ENCODE results near the gene TMEM117. TPM values are rescaled to one million over a fixed set of nuclear protein-coding genes. Genes with fewer than 3 reads are reported as not detected.

TMEM117 gene
- total RNA-seq, 1 experiment from 2014 or later, result 1.1 TPM

GRCh38 chr12:43827093-43827492 is 8.8 kb upstream of the TMEM117 start:
- no peaks in the 10 kb centered on the region for H3K9me3 Mint-ChIP-seq (ENCODE audit: low read depth, unreplicated experiment)
- no peak for TF ChIP-seq CTCF (IDR thresholded peaks at IDR 0.05; ENCODE audit: unreplicated experiment)
- no peaks in the 10 kb centered on the region for H3K27me3 Mint-ChIP-seq (ENCODE audit: unreplicated experiment)
- no peaks in the 10 kb centered on the region for H3K4me1 Mint-ChIP-seq (ENCODE audit: low read depth, unreplicated experiment)
- no peak for DNase-seq
- no TSS peak for BruUV-seq (replicated peaks)
- CTCF ChIA-PET, result no interaction called here
- no peak overlapping the region for H3K4me3 Mint-ChIP-seq (ENCODE audit: low read depth, unreplicated experiment)
- H3K36me3 Mint-ChIP-seq (ENCODE audit: insufficient read depth, unreplicated experiment), result no peaks in the 10 kb centered on the region
- intact Hi-C loops (cut with micrococcal nuclease; ENCODE audit: unreplicated experiment), result no loop called here
- H3K27ac Mint-ChIP-seq (ENCODE audit: unreplicated experiment), result no peak overlapping the region

GRCh38 chr12:43832463-43833168 is 3.3 kb upstream of the TMEM117 start:
- Mint-ChIP-seq H3K4me1 (ENCODE audit: low read depth, unreplicated experiment) (no peaks in the 10 kb centered on the region), H3K36me3 (ENCODE audit: insufficient read depth, unreplicated experiment) (peaks cover 7% of the 10 kb centered on the region), H3K27me3 (ENCODE audit: unreplicated experiment) (no peaks in the 10 kb centered on the region), H3K9me3 (ENCODE audit: low read depth, unreplicated experiment) (no peaks in the 10 kb centered on the region), H3K4me3 (ENCODE audit: low read depth, unreplicated experiment) (no peak overlapping the region), H3K27ac (ENCODE audit: unreplicated experiment) (no peak overlapping the region)
- no peak for TF ChIP-seq CTCF (IDR thresholded peaks at IDR 0.05; ENCODE audit: unreplicated experiment)
- no TSS peak for BruUV-seq (replicated peaks)
- no peak for DNase-seq
- intact Hi-C loops (cut with micrococcal nuclease; ENCODE audit: unreplicated experiment), result no loop called here
- CTCF ChIA-PET, result interaction anchor here (0.7 to 1.5 kb wide), 2 partner anchors 43 to 583 kb away, joined by 3 read pairs; no protein-coding TSS in a partner anchor

- no peak overlapping the region for H3K27ac Mint-ChIP-seq (ENCODE audit: unreplicated experiment)
- no peak for TF ChIP-seq CTCF (IDR thresholded peaks at IDR 0.05; ENCODE audit: unreplicated experiment)
- no TSS peak for BruUV-seq (replicated peaks)
Measured at GRCh38 chr12:43835264-43835655, 621 bp upstream of the TMEM117 start.

GRCh38 chr12:43836475-43836989 is 651 bp downstream of the TMEM117 start:
- CTCF ChIA-PET, result no interaction called here
- no peaks in the 10 kb centered on the region for H3K9me3 Mint-ChIP-seq (ENCODE audit: low read depth, unreplicated experiment)
- no peak overlapping the region for H3K27ac Mint-ChIP-seq (ENCODE audit: unreplicated experiment)
- peak overlapping the region; percentile 62 for H3K4me3 Mint-ChIP-seq (ENCODE audit: low read depth, unreplicated experiment)
- peaks cover 7% of the 10 kb centered on the region for H3K36me3 Mint-ChIP-seq (ENCODE audit: insufficient read depth, unreplicated experiment)
- no peak for TF ChIP-seq CTCF (IDR thresholded peaks at IDR 0.05; ENCODE audit: unreplicated experiment)
- no peaks in the 10 kb centered on the region for H3K27me3 Mint-ChIP-seq (ENCODE audit: unreplicated experiment)
- no TSS peak for BruUV-seq (replicated peaks)
- H3K4me1 Mint-ChIP-seq (ENCODE audit: low read depth, unreplicated experiment), result no peaks in the 10 kb centered on the region
- no peak for DNase-seq
- intact Hi-C loops (cut with micrococcal nuclease; ENCODE audit: unreplicated experiment), result no loop called here

More at GRCh38 chr12:43835264-43835655, 621 bp upstream of the TMEM117 start:
- CTCF ChIA-PET, result no interaction called here
- H3K27me3 Mint-ChIP-seq (ENCODE audit: unreplicated experiment), result no peaks in the 10 kb centered on the region
- peak overlapping the region; percentile 62 for H3K4me3 Mint-ChIP-seq (ENCODE audit: low read depth, unreplicated experiment)
- intact Hi-C loops (cut with micrococcal nuclease; ENCODE audit: unreplicated experiment), result no loop called here
- H3K9me3 Mint-ChIP-seq (ENCODE audit: low read depth, unreplicated experiment), result no peaks in the 10 kb centered on the region
- peaks cover 7% of the 10 kb centered on the region for H3K36me3 Mint-ChIP-seq (ENCODE audit: insufficient read depth, unreplicated experiment)
- DNase-seq, result no peak
- H3K4me1 Mint-ChIP-seq (ENCODE audit: low read depth, unreplicated experiment), result no peaks in the 10 kb centered on the region
